ENCODE data around the gene WDR45B.

GRCh38 chr17:82694647-82695046 lies 46.4 kb upstream of the WDR45B start:
- TF ChIP-seq CTCF (IDR thresholded peaks at IDR 0.05) (no peak), EZH2 (IDR thresholded peaks at IDR 0.05; ENCODE audit: borderline replicate concordance, insufficient read depth, low read depth, low read length, poor library complexity, severe bottlenecking) (no peak)
